C1 segment of cervical spinal cord (tissue), 14 donors: ENCODE measurements around the gene RAPGEF3.

Source experiments
- DNase-seq, 14 donors: peaks; one replicate each; lab custom pipeline; 2025; lab: John Stamatoyannopoulos, UW

The RAPGEF3 gene

DNA sequence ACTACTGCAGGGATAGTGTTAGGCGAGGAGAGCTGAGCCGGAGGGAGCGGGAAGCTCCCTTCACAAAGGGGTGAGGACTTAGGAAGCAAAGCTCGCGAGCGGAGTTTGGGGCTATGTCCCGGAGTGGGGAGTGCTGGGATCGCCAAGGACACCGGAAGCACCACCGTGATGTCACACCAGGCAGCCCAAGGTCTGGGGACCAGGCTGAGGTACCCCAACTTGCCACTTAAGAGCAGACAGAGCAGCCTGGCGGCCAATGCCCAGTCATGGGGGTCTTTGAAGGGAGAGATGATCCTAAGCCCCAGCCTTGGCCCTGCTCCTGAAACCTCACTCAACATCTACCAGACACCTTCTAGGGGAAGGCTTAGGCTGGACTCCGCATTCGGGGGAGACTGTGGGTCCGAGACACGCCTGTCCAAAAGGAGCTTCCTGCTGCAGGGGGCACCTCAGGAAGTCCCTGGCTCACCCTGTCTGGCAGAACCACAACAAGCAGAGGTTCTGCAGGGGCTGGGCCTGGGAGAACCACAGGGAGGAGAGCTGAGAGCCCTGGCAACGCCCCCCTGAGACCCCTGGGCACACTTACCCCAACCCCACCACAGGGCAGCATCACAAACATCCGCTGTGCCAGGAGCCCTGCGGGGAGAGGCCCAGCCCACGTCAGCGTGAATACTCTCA lies 32.1 kb upstream of the RAPGEF3 start:
- DNase-seq, result no peak

DNA sequence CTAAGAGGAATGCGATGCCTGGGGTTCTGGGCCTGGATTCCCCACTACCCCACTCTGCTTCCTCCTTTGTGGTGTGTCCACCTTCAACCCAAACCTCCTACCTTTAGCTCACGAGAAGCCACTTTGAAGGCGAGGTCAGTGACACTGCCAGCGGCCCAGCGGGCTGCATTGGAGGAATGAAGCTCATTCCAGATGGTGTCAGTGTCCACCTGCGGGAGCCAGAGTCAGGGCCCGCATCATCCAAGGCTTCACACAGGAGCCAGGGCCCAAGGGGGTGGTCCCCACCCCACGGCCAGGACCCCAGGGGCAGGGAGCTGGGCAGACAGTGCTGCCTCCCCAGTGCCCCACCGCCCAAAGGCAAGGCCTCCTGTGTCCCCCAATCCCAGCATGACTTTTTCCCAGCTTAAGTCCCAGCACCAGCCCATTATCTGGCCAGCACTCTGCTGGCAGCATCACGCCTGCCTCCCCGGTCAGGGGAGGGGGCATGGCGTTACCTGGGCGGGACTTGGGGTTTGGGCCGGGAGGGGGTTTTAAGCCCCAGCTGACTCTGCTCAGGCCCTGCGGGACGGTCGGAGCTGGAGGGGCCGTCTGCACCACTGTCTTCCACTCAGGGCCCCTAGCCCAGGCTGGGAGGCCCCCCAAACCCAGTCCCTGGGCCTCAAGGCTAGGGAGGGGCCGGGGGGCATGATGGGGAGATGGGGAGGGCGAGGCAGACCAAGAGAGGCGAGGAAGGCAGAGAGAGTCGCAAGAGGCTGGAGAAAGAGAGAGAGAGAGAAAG lies 31.2 kb upstream of the RAPGEF3 start:
- DNase-seq, result no peak

DNA sequence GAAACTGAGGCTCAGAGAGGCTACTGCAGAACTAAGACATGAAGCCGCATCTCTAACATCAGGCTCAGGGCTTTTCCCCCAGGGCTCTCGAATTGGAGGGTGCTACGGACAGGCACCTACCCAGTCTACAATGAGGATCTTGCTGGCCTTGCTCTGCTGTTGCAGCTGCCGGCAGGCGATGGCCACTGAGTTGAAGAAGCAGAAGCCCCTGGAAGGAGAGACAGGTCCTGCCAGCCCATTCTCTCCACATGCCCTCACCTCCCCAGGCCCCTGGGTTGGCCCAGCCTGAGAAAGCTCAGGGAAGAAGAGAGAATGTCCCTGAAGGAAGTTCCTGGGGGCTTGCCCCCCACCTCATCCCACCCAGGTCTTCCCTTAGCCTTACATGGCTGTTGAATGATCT lies 30.5 kb upstream of the RAPGEF3 start:
- no peak for DNase-seq

DNA sequence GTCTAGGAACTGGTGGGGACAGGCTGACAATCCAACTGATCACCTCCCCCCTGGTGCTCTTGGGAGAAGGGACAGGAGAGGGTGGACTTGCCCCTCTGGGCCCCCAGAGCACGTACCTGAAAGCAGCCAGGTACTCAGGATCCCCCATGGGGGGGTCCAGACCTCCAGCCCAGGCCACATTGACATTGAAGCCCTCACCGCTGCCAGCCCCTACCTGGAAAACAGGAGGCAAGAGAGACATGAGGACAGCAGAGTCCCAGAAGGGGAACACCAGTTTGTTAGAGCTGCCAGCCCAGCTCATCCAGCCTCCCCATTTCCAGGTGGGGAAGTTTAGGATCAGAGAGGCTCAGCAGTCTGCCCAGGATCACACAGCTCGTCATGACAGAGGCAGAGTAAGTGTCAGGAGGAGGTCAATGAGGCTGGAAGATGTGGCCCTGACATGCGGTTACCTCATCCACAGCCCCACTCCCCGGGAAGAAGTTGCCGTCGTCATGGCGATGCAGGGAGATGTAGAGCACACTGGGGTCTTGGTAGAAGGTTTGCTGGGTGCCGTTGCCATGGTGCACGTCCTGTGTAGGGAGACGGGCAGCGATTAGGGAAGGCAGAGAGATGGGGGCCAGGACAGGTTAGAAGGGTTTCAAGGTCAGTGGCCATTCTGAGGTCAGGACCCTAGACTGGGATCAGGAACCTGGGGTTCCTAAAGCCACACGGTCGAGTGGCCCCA lies 29.1 kb upstream of the RAPGEF3 start:
- DNase-seq, result no peak

DNA sequence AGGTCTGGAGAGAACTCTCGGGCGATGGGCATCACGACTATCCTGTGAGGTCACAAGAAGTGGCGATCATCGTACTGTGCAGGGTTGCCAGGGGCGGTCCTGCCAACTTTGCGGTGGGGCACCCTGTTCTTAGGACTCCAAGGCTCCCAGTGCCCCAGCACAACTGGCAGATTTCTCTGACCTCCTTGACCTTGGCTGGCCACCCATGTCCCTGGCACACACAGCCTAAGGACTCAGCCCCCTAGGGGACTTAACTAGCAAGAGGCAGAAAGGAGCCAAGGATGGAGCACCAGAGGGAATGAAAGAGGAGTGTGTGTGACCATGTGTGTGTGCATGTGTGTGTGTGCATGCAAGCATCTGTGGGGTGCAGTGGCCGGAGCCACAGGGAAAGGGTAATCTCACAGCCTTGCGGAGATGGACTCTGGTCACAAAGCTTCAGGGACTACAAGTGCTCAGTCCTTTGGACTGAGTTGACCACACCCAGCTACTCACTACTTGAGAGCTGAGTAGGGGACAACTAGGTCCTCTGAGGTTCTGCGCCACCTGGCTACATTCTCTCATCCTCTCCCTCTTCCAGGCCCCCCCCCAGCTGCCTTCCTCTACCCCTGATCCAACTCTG lies 28.1 kb upstream of the RAPGEF3 start:
- DNase-seq, result no peak

DNA sequence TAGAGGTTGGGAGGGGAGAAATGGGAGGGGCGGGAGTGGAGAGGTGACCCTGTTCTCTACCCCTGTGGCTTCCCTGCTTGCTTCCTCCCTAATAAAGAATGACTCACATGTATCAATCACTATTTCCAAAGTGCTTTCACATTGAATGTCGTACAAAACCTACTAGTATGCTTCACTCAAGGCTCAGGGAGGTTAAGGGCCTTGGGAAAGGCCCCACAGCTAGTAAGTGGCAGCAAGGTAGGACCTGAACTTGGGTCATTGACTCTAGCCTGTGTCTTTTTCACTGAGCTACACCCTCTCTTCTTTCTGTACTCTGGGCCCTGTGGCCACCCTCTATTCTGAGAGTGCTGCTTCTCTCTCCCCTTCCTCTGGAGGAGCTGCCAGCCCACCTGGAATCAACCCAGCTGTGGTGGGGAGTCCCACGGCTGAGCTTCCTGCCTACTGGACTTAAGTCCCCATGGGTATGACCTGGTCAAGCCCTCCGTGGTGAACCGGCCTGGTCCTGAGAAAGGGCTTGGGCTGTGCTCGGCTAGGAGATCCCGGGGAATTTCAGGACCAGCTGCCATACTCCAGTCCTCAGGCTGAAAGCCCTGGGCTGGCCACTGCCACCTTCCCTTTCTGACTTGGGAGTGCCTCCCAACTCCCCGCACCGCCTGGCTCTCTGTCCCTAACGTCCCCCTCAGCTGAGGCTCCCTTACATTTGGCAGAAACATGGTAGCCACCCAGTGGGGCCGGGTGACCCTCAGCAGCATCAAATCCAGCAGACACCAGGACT lies 27.4 kb upstream of the RAPGEF3 start:
- DNase-seq, result no peak

DNA sequence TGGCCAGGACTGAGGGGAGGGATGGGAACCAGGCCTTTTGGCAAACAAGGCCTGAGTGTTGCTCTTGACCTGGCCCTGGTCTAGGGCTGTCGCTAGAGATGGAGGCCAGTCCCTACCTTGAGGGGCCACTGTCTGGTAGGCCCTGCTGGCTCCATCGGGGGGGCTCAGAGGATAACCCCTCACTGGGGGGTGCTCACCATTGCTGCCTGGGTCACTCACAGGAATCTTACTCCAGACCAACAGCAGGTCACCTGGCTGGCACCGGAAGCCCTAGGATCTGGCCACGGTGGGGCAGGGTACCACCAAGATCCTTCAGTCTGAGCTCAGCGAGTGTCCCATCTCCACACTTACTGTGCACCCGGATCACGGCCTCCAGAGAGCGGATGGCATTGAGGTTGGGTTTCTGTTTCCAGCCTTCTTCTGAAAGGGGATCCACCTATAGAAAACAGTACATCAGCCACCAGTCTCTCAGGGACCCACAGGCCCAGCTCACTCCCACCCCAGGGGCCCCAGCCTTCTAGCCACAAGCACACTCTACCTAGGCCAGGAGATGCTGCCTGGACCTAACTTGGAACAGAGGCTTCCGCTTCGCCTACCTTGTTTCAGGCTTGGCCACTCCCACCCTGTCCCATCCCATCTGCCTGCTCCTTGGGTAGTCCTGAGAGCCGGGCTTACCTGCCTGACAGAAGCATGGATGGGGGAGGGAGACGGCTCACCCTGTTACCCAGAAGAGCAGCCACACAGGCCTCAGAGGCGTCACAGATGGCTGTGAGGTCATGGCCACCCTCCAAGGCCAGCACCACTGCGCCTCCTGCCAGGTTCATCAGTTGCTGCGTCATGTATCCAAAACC lies 26.6 kb upstream of the RAPGEF3 start:
- peak in 1 of 14 donors; percentile 25 for DNase-seq

DNA sequence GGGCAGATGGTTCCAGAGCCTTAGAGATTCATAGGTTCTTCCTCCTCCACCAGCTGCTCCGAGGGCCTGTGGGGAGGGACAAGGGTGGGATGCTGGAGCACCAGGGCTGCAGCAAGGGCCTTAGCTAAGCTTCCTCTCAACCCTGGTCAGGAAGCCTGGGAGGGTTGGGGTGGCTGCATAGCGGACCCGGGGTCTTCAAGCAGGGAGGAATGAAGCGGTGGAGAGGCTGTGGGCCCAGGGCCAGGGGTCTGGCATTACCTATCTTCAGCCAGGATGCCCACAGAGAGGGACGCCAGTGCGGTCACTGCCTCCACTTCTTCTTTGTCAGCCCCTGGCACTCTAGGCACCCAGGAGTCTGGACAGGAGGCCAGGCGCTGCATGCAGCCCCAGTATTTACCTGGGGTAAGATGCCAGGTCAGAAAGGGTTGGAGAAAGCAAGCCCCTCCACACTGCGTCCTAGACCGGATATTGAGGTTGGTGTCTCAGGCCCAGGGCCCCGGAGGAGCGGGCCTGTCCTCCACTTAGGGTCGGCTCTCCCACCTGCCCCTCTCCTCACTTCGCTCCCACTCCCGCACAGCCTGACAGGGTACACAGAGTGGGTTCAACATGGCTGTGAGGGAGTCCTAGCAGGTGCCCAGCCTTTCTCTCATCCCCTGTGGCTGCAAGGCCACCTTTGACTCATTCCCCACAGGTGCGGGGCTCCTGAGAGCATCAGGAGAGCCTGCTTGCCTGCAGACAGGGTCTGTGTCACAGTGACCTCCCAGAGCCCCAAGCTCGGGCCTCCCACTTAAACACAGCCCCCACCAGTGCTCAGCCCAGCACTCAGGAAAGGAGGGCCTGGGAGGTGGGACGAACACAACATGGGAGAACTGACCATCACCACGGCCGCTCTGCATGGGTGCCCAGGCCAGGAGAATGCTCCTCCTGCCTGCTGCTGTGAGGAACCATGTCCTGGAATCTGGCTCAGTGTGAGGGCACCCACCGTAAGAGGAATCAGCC lies 25.4 kb upstream of the RAPGEF3 start:
- no peak for DNase-seq

DNA sequence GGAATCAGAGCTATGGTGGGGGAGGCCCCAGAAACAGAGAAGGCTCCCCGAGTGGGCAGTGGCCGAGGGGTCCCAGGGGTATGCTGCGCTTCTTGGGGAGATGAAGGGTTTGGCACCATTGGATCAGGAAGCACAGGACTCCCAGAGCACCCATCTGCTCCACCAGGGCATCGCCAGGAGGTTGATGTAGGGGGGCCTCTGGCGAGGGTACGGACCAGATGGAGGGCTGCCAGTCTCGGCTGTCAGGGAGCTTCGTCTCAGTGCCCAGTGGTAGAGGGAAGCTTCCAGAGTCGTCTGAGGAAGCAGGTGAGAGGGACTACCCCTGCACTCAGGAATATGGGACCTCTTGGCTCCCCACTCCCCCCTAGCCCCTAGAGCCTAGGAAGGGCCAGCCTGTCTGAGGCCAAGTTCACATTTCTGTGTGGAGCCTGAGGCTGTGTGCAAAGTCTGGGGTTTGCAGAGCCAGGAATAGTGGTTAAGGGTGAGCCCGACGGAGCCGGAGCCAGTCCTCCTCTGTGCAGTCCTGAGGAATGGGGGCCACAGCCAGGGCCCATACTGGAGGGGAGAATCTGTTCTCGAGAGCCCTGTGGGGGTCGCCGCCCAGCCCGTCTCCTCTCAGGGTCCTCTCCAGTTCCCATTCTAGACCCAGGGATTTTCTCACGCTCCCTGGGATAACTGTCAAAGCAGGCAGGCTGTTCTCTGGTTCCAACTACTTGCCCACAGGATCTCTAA lies 24.5 kb upstream of the RAPGEF3 start:
- no peak for DNase-seq

DNA sequence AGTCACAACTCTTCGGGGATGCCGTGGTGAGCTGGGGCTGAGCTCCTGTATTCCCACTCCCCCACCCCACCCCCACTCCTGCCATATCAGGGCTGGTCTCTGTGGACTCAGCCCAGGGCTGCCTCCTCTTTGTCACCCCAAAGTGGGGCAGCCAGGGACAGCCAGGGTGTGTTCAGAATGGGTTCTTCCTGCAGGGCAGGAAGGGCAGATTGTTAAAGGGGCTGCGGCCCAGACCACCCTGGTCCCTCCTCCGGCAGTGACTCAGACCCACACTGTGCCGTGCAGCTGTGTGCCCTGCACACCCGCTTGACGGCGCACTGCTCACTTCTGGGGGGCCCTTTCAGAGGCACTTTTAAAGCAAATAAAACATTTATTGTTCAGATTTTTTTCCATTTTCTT lies 23.7 kb upstream of the RAPGEF3 start:
- DNase-seq, result peak in 1 of 14 donors; percentile 44

DNA sequence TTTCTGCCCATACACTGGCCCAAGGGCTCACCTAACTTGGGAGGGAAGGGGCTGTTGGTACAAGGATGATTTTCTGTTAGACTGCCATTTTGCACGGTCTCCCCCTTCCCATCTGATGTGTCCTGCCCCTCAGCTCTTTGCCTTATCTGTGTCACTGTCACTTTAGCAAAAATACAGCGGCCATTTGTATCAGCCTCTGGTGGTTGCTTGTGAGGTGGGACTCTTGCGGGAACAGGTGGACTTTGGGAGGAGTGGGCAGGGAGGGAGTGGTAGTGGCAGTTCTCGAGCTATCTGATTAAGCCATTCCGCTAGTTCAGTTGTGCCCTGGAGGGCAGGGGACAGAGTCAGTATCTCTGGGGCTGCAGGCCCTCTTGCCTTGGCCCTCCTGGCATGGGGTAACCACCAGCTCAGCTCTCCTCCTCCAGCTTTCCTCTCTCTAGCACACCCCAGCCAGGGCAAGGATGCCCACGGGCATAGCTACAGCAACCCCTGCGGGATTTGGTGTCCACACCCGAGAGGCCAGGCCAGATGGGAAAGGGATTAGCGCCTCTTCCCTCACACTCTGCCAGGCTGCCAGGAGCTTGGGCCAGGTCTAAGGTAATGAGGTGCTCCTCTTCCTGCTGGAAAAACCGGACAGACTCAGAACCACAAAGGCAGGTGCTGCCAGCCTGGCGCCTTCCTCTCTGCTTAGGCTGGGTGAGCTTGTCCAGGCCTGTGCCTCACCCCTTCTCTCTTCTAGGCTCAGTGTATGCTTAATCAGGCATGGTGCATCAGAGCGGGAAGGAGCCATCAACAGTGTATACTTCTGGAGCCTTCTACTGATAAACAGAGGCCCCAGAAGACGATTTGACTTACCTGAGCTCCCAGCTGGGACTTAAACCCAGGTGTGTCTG lies 23.0 kb upstream of the RAPGEF3 start:
- DNase-seq, result peak in 2 of 14 donors; percentile 44 to 53

DNA sequence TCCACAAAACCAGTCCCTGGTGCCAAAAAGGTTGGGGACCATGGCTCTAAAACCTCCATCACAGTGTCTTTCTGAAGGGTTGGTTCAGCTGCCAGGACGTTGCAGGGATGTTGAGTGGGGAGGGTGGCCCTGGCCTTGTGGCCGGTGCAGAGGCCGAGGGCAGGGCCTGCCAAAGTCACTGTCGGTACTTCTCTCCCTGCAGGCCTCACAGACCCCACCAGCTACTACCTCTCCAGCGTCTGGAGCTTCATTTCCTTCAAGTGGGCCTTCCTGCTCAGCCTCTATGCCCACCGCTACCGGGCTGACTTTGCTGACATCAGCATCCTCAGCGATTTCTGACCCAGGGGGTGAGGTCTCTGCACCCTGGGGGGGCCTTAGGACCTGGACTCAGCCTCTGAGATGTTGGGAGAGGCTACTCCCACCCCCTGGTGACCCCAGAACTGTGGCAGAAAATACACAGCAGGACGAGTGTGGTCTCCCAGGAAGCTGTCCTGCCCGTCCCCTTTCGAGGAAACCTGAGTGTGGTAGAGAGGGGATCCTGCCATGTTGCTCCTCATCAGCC lies 21.3 kb upstream of the RAPGEF3 start:
- no peak for DNase-seq

DNA sequence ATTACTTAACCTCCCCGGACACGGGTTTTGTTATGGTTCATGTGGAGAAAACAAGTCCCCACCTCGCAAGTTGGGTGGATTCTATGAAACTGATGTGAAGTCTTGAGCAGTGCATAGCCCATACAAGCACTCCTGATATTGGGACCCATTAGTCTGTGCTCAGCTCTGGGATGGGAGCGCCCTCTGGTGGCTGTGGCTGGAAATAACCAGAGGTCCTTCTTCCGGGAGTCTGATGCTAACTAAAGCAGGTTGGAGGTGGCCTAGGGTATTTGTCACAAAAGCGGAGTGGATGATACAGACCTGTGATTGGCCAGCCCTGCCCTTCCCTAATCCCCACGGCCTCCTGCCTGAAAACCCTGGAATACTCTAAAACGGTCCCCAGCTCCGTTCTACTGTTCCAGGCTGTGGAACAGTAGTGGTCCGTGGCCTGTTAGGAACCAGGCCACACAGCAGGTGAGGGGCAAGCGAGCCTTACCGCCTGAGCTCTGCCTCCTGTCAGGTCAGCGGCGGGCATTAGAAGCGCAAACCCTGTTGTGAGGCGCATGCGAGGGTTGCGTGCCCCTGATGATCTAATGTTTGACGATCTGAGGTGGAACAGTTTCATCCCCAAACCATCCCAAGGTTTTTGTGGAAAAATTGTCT lies 20.7 kb upstream of the RAPGEF3 start:
- DNase-seq, result peak in 13 of 14 donors; percentile 44 to 90 (median 84)

DNA sequence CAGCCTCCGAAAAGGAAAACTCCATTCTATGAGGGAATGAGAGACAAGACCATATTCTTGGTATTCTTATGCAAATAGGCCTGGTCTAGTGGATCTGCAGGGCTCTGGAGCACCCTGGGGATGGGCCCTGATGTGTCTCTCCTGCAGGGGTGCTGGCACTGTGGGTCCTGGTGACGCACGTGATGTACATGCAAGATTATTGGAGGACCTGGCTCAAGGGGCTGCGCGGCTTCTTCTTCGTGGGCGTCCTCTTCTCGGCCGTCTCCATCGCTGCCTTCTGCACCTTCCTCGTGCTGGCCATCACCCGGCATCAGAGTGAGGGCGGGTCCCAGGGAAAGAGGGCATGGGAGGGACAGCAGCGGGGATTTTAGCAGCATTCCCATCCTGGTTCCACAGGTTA lies 20.2 kb upstream of the RAPGEF3 start:
- DNase-seq, result peak in 2 of 14 donors; percentile 62 to 69

DNA sequence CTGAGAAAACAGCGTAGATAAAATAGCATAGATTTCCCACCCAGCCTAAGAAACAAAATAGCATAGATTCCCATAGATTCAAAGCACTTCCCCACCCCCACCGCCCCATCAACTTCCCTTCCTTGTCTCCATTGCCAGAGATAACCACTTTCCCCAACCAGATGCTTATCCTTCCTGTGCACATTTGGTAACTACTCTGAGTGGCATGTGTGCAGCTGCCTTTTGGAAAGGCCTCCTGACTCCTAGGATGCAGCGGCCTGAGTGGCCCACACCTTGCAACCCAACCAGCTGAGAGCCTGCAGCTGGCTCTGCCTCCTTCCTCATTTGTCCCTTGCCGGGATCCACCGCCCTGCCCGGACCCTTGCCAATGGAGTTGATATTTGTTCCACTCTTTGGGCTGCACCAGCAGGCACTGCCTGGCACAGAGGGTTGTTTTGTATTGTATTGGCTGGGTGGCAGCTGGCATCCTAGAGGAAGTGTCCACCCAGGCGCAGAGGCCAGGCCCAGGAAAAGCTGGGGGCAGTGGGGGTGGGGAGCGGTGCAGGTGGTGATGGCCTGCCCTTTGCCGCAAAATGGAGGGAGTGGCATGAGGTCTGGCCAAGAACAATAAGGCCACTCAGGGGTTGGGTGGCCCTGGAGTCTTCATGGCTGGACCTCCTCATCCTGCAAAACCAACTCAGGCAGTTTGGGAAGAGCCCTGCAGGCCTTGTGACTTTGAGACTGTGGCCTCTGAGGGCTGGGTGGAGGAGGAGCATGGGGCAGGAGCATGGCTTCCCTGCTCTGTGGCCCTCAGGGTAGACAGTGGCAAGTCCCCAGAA lies 19.3 kb upstream of the RAPGEF3 start:
- DNase-seq, result peak in 13 of 14 donors; percentile 47 to 96 (median 86)

DNA sequence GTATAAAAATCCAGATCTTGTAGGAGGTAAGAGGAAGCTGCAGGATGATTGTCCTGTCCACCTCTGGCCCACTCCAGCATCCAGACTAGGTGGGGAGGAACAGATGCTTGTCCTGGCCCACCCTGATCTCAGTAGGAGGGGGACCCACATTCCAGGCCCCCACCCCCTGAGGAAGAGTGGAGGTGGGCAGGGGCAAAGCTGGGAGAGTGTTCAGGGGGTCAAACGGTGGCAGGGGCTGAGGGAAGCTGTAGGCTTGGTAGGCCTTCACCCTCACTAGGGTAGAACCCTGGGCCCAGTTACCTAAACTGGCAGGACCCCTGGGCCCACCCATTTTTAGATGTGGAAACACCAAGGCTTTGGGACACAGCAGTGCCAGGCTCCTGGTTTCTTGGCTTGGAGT lies 18.5 kb upstream of the RAPGEF3 start:
- no peak for DNase-seq
